ENCODE results near the gene LRRC41.

The LRRC41 gene

GRCh38 chr1:46315669-46316403, 12.4 kb upstream of the LRRC41 start:
- no peak overlapping the region for H3K4me3 ChIP-seq (ENCODE audit: low read depth, low read length)
- DNase-seq (ENCODE audit: low read depth) = no peak
- TF ChIP-seq, protein P1, sequence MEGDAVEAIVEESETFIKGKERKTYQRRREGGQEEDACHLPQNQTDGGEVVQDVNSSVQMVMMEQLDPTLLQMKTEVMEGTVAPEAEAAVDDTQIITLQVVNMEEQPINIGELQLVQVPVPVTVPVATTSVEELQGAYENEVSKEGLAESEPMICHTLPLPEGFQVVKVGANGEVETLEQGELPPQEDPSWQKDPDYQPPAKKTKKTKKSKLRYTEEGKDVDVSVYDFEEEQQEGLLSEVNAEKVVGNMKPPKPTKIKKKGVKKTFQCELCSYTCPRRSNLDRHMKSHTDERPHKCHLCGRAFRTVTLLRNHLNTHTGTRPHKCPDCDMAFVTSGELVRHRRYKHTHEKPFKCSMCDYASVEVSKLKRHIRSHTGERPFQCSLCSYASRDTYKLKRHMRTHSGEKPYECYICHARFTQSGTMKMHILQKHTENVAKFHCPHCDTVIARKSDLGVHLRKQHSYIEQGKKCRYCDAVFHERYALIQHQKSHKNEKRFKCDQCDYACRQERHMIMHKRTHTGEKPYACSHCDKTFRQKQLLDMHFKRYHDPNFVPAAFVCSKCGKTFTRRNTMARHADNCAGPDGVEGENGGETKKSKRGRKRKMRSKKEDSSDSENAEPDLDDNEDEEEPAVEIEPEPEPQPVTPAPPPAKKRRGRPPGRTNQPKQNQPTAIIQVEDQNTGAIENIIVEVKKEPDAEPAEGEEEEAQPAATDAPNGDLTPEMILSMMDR (IDR thresholded peaks at IDR 0.05; ENCODE audit: control insufficient read depth, extremely low read depth, insufficient read depth) = no peak

GRCh38 chr1:46310321-46310720, 6.9 kb upstream of the LRRC41 start:
- DNase-seq (ENCODE audit: low read depth) = no peak
- TF ChIP-seq, protein P1 (IDR thresholded peaks at IDR 0.05; ENCODE audit: control insufficient read depth, extremely low read depth, insufficient read depth) = no peak
- no peak overlapping the region for H3K4me3 ChIP-seq (ENCODE audit: low read depth, low read length)

DNA sequence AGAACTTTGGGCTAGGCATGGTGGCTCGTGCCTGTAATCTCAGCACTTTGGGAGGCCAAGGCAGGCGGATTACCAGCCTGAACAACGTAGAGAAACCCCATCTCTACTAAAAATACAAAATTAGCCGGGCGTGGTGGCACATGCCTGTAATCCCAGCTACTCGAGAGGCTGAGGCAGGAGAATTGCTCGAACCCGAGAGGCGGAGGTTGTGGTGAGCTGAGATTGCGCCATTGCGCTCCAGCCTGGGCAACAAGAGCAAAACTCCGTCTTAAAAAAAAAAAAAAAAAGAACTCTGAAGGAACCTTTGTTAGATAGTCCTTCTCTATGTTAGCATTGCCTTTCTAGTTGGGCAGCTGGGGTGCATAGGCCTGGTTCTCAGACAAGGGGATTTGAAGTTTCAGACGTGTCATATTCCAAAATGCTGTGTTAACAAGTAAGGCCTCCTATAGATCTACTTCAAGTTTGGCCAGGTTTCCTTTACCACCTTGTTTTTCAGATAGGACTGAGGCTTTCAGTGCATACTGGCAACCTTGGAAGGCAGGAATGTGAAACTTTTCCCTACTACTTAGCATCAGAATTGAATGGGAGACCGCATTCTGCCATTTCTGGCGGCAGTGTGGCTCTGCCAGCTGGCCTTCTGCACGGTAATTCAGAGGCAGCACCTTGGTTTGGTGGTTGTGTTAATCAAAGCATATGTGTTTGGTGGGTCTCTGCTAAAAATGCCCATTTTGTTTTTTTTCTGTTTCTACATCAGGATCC, 6.2 kb upstream of the LRRC41 start:
- H3K4me3 ChIP-seq (ENCODE audit: low read depth, low read length) = no peak overlapping the region
- TF ChIP-seq, protein P1 (IDR thresholded peaks at IDR 0.05; ENCODE audit: control insufficient read depth, extremely low read depth, insufficient read depth) = no peak
- DNase-seq (ENCODE audit: low read depth) = no peak

DNA sequence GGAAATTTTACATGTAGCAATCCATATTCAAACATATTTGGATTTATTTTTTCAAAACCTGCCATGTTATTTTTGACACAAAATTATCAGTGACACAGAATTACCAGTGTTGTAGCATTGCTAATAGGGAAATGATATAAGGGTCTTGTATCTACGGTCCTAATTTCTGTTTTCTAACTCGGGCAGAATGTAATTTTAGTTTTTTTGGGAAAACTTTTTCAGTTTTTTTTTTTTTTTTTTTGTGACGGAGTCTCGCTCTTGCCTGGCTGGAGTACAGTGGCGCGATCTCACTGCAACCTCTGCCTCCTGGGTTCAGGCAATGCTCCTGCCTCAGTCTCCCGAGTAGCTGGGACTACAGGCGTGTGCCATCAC, 2.7 kb upstream of the LRRC41 start:
- no peak for DNase-seq (ENCODE audit: low read depth)
- TF ChIP-seq, protein P1 (IDR thresholded peaks at IDR 0.05; ENCODE audit: control insufficient read depth, extremely low read depth, insufficient read depth) = no peak
- H3K4me3 ChIP-seq (ENCODE audit: low read depth, low read length) = peak overlapping the region; percentile 91

- H3K4me3 ChIP-seq (ENCODE audit: low read depth, low read length) = peak overlapping the region; percentile 91
- no peak for DNase-seq (ENCODE audit: low read depth)
- TF ChIP-seq, protein P1 (IDR thresholded peaks at IDR 0.05; ENCODE audit: control insufficient read depth, extremely low read depth, insufficient read depth) = 0 out of 2 replicates have a peak, but pooled peaks have one; percentile 7
Observed at GRCh38 chr1:46303872-46304326, 483 bp upstream of the LRRC41 start.

- TF ChIP-seq, protein P1 (IDR thresholded peaks at IDR 0.05; ENCODE audit: control insufficient read depth, extremely low read depth, insufficient read depth) = no peak
- H3K4me3 ChIP-seq (ENCODE audit: low read depth, low read length) = peak overlapping the region; percentile 91
- DNase-seq (ENCODE audit: low read depth) = no peak
Observed at GRCh38 chr1:46302641-46303037, 777 bp downstream of the LRRC41 start.
